Skeletal muscle cell (primary cell): ENCODE data around the gene COLEC11.

ENCODE experiments used
- DNase-seq: peaks from one replicate; pipeline ENCODE4 v3.0.0-alpha.2; 2010; ENCODE audit warnings: low read depth
- H3K4me3 ChIP-seq: 2 replicates; pipeline ENCODE4 v1.5.1; 2011; ENCODE audit warnings: low read depth, mild to moderate bottlenecking, control low read depth, low read length, moderate library complexity

The COLEC11 gene

GRCh38 chr2:3661149-3661660 lies 66.3 kb downstream of the COLEC11 start:
- DNase-seq, result no peak
- H3K4me3 ChIP-seq, result no peak overlapping the region

DNA sequence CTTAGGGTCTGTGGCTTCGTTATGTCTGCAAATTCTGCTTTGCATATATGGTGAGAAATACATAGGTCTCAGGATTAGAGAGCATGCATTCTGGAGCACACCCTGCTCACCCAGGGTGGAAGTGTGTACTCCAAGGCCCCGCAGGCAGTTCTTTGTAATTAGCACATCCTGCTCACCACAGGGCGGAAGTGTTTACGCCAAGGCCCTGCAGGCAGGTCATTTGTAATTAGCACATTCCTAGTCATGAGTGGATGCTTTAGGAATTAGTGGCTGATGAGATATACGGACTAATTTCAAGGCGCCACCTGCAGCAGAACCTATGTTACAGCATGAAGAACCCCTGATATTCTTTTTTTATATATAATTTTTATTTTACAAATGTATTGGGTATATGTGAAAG lies 67.3 kb downstream of the COLEC11 start:
- DNase-seq, result no peak
- no peak overlapping the region for H3K4me3 ChIP-seq

- no peak overlapping the region for H3K4me3 ChIP-seq
- DNase-seq, result no peak
Measured at GRCh38 chr2:3664118-3664517, 69.2 kb downstream of the COLEC11 start.

GRCh38 chr2:3664925-3665324 lies 70.0 kb downstream of the COLEC11 start:
- DNase-seq, result no peak
- no peak overlapping the region for H3K4me3 ChIP-seq

DNA sequence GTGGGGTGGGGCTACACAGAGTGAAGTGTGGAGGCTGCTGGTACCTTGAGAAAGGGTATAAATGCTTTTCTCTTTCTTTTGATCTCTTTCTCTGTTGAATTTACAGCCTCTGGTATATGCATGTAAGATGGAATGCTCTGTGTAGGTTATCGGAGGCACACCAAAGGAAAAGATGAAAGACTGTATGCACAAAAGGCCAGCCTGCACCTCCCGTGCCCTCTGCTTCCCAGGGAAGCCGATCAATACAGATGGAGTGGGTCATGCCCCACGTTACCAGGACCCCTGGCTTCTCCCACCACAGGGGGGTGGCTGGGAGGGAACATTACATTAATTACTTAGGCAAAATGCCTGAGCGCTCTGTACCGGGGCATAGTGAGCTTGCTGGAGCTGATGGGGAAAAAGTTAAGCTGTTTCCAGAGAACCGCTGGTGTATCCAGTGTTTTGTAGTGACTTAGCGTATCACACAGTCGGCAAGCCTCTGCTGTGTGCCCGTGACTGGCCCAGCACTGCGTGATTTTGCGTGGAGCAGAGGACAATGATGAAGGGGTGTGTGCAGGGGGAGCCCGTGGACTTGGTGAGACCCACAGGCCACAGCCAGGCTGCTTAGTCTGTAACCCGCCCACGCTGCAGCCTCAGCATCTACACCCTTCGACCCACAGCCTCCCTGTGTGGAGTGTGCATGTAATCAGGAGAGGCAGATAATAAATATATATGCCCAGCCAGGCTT lies 71.1 kb downstream of the COLEC11 start:
- no peak for DNase-seq
- no peak overlapping the region for H3K4me3 ChIP-seq

DNA sequence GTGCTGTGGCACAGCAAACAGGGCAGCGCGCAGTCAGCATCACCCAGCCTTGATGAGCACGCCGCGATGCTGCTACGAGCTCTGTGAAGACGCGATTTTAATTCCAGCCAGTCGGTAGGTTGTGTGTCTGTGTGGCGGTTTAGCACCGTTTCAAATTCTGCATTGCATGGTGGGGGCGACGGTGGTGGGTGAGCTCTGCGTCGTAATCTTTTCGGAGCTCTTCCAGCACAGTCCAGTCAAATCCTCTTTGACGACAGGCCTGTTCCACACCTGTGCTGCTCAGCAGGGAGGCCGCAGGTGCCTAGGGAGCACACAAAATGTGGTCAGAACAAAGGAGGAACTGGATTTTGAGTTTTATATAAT lies 71.7 kb downstream of the COLEC11 start:
- DNase-seq, result no peak
- no peak overlapping the region for H3K4me3 ChIP-seq

DNA sequence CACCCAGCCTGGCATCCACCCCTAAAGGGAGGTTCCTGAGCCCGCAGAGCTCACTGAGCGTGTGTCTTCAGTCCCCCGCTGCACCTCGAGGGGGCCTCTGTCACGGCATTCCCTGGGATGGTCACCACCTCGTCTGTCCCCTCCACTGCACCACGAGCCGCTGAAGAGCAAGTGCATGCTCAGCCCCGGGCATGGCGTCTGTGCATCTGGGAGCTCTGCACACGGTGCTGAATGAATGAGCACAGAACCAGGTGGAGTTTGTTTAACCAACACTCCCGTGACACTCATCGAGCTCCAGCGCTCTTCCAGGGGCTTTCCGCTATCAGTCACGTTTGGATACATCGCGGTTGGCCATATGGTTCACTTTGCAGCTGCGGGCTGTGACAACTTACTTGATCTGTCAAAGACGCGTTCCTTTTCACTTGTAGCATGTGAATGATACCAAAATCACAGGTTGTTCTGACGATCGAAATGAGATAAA lies 72.3 kb downstream of the COLEC11 start:
- DNase-seq, result no peak
- no peak overlapping the region for H3K4me3 ChIP-seq

GRCh38 chr2:3669656-3670055 lies 74.7 kb downstream of the COLEC11 start:
- no peak for DNase-seq
- no peak overlapping the region for H3K4me3 ChIP-seq

- DNase-seq, result no peak
- no peak overlapping the region for H3K4me3 ChIP-seq
Measured at GRCh38 chr2:3670376-3670775, 75.5 kb downstream of the COLEC11 start.

DNA sequence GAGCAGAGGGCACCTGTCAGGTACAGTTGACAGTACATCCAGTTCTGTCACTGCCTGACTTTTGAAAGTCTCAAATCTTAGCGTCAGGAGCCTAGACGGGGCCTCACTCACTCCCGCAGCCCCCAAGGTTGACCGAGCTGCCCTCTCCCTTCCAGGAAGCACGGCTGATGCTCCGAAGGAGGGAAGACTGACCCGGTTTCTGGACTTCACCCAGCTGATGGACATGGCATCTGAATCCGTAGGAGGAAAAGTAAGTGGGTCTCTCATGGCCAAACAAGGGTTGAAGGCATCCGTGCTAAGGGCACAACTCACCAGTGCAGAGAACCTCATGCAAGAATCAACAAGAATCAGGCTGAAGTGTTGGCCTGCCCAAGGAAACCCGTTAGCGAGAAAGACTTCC lies 76.0 kb downstream of the COLEC11 start:
- no peak overlapping the region for H3K4me3 ChIP-seq
- DNase-seq, result no peak

- H3K4me3 ChIP-seq, result no peak overlapping the region
- no peak for DNase-seq
Measured at GRCh38 chr2:3672861-3673678, 78.2 kb downstream of the COLEC11 start.

- DNase-seq, result no peak
- no peak overlapping the region for H3K4me3 ChIP-seq
Measured at GRCh38 chr2:3674066-3674845, 79.3 kb downstream of the COLEC11 start.

- DNase-seq, result no peak
- no peak overlapping the region for H3K4me3 ChIP-seq
Measured at GRCh38 chr2:3675687-3676086, 80.8 kb downstream of the COLEC11 start.

DNA sequence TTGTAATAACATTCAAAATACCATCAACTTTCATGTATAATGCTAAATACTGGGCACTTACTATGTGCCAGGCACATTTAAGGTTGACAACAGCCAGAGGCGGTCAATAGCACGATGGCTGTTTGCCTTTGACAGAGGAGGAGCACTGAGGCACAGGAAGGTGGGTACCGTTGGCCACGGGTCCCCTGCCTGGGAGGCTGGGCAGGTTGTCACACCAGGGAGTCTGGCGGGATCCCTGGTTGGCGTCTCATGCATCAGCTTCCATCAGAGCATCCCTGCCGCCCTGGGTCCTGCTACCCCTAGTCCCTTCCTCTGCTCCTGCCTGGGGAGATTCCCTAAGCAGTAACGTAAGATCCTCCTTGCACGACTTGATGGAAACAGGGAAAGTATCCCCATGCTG lies 82.5 kb downstream of the COLEC11 start:
- no peak for DNase-seq
- H3K4me3 ChIP-seq, result no peak overlapping the region

GRCh38 chr2:3678212-3678611 lies 83.3 kb downstream of the COLEC11 start:
- no peak overlapping the region for H3K4me3 ChIP-seq
- no peak for DNase-seq

DNA sequence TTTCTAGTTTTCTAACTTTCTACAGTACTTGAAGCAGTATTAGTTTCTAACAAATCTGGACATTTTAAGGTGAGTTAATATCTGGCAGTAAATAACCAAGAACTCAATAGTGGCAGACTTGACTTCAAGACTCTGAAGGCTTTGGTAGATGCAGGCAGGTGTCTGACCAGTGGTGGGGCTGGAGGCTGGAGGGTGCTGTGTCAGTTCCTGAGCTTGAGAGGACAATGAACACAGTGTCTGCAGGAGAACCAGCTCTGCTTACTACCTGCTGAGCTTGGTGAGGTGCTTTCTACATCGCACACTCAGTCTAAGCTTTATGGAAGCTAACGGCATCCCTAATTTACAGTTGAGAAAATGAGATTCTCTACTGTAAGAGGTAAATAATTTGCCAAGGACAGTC lies 84.3 kb downstream of the COLEC11 start:
- DNase-seq, result no peak
- H3K4me3 ChIP-seq, result no peak overlapping the region

- DNase-seq, result no peak
- H3K4me3 ChIP-seq, result no peak overlapping the region
Measured at GRCh38 chr2:3679616-3680393, 84.9 kb downstream of the COLEC11 start.

GRCh38 chr2:3680548-3681345 lies 85.8 kb downstream of the COLEC11 start:
- DNase-seq, result no peak

More at GRCh38 chr2:3680548-3681345, 85.8 kb downstream of the COLEC11 start:
- H3K4me3 ChIP-seq, result no peak overlapping the region
